ENCODE measurements around the gene SCYL1.
A peak's percentile ranks its signal among the peaks of the same experiment; 100 is the strongest.

SCYL1 gene

DNA sequence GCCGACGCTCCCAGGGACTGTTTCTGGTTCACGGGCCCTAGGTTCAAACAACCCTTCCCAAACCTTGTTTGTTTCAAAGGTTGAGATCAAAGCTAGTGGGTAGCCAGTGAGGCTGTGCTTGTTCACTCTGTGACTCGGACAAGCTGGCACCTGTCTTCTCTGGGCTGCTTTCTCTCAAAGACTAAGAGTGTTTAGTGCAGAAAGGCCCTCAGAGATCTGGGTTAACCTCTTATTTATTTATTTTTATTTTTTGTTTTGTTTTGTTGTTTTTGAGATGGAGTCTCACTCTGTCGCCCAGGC, 39.0 kb upstream of the SCYL1 start:
- H3K27ac ChIP-seq, result peak overlapping the region; percentile 98
- no peak for TF ChIP-seq ZFX (IDR thresholded peaks at IDR 0.05; ENCODE audit: borderline replicate concordance)
- TF ChIP-seq, protein P1, sequence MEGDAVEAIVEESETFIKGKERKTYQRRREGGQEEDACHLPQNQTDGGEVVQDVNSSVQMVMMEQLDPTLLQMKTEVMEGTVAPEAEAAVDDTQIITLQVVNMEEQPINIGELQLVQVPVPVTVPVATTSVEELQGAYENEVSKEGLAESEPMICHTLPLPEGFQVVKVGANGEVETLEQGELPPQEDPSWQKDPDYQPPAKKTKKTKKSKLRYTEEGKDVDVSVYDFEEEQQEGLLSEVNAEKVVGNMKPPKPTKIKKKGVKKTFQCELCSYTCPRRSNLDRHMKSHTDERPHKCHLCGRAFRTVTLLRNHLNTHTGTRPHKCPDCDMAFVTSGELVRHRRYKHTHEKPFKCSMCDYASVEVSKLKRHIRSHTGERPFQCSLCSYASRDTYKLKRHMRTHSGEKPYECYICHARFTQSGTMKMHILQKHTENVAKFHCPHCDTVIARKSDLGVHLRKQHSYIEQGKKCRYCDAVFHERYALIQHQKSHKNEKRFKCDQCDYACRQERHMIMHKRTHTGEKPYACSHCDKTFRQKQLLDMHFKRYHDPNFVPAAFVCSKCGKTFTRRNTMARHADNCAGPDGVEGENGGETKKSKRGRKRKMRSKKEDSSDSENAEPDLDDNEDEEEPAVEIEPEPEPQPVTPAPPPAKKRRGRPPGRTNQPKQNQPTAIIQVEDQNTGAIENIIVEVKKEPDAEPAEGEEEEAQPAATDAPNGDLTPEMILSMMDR (IDR thresholded peaks at IDR 0.05), result no peak

DNA sequence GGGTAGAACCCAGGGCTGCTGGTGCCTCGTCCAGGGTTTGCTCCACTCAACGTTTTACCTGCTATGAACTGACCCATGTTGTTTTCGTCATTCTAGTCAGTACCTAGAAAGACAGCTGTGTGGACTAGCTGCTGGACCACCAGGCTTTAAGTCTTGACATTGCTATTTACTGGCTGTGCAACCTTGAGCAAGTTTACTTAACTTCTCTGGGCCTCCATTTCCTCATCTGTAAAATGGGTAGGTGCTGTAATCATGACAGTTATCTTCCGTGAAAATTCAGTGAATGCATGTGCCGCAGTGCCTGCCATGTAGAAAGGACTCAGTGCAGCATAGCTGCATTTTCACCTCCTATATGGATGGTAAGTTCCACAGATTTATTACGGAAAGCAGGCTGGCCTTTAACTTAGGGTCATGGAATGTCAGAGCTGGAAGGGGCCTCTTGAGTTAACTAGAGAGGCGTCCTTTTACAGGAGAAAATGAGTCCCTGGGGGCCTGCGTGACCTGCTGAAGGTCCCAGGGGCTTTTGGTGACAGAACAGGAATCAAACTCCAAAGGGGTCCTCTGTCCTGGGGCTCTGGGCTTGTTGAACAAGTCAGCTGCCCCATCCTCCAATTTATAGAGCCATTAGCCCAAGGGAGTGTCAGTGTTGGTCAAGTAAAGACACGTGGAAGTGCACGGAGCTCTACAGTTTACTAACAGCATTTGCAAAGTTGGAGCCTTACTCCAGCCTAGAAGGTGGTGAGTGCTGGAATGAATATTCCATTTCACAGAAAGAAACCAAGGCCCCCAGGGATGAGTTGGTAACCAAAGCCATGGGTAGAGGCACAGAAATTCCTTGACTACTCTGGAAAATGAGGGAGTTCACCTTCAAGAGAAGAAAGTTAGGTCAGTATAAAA, 38.1 kb upstream of the SCYL1 start:
- TF ChIP-seq, protein P1 (IDR thresholded peaks at IDR 0.05), result no peak
- no peak for TF ChIP-seq ZFX (IDR thresholded peaks at IDR 0.05; ENCODE audit: borderline replicate concordance)
- H3K27ac ChIP-seq, result peak overlapping the region; percentile 98

DNA sequence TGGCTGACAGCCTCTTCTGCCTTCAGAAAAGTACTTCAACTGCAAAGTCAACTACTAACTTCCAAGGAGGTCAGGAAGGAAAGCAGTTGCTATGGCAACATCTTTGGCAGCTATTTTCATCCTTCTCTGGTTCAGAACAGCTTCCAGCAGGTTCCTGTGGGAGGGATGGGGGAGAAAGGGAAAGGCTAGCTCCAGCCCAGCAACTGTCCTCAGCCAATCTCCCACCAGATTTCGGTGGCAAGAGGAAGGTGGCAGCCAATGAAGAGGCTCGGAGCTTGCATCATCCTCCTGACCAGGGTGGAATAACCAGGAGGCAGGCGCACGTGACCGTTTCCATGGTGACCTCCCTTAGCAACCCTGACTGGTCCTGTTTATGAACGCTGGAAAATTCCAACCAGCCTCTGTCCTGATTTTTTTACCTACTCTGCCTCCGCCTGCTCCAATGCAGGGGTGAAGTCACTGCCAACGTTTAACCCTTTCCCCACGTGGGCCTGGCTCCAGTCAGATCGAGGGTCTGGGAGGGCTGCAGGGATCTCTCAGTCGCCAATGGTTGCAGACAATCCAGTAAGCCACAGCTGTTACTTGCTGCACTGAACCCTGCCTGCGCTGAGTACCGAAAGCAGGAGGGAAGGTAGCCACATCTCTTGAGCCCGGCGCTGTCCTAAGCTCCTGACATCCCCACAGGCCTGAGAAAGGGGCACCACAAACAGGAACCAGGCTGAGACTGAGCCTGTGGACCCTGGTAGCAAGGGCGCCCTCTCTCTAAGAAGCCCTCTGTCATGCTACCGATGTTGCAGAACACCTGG, 37.2 kb upstream of the SCYL1 start:
- TF ChIP-seq ZFX (IDR thresholded peaks at IDR 0.05; ENCODE audit: borderline replicate concordance), result no peak
- TF ChIP-seq, protein P1 (IDR thresholded peaks at IDR 0.05), result peak; percentile 16; the same call in 1 of the 2 replicates
- H3K27ac ChIP-seq, result peak overlapping the region; percentile 98

DNA sequence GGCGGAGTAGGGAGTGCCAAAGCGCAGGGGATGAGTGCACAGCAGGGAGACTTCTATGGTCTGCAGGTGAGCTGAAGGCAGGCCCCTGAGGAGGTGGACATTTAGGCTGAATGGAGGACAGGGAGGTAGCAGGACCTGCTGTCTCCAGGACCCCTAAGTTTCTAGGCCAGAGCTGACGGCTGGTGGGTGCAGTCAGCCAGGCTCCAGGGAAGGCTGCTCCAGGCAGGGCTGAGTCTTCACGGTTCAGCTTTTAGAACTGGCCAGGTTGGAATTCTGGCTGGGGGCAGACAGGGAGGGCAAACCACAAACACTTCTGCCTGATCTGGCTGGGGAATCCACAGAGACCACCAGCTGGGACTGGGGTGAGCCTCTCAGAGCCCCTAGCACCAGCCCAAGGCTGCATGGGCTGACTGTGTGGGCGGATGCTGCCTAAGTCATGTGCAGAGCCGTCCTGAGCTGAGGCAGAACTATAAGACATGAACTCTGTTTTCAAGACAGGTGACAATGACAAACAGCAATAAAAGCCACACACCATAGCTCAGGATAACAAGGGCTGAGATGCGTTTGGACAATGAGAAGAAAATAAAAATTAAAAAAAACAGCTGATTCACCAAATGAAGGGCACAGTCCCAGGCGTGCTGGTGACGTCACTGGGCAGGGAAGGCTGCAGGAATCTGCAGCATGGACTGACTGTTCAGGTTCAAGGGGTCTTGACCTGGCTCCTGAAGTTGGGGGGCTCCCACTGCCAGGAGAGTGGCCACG, 36.4 kb upstream of the SCYL1 start:
- peak overlapping the region; percentile 98 for H3K27ac ChIP-seq
- no peak for TF ChIP-seq ZFX (IDR thresholded peaks at IDR 0.05; ENCODE audit: borderline replicate concordance)
- TF ChIP-seq, protein P1 (IDR thresholded peaks at IDR 0.05), result no peak

DNA sequence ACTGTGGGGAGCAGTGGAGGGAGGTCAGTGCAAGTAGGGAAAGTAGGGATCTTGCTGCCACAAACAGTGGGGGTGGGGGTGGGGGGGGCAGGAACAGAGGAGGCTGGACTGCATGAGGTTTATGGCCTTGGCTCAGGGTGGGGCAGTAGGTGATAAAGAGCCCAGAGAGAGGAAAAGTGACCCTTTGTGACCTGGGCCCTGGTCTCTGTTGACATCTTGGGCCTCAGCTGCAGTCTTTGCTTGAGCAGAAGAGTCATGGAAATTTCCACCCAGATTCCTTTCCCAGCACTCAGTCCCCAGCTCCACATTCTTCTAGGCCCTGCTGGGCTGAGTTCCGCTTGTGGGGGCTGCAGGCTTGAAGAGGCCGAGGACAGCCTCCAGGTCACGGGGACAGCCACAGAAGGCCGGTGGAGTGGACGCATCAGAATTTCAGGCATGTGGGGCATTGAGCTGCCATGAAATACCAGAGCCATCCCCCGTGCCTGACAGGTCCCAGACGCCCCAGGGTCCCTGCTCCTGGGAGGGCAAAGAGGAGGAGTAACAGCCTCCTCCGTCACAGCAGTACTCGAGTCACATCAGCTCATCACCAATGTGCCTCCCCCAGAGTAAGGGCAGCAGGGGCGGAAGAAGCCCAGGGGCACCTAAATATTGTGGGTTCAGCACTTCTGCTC, 35.7 kb upstream of the SCYL1 start:
- peak overlapping the region; percentile 98 for H3K27ac ChIP-seq
- TF ChIP-seq ZFX (IDR thresholded peaks at IDR 0.05; ENCODE audit: borderline replicate concordance), result no peak
- TF ChIP-seq, protein P1 (IDR thresholded peaks at IDR 0.05), result no peak

DNA sequence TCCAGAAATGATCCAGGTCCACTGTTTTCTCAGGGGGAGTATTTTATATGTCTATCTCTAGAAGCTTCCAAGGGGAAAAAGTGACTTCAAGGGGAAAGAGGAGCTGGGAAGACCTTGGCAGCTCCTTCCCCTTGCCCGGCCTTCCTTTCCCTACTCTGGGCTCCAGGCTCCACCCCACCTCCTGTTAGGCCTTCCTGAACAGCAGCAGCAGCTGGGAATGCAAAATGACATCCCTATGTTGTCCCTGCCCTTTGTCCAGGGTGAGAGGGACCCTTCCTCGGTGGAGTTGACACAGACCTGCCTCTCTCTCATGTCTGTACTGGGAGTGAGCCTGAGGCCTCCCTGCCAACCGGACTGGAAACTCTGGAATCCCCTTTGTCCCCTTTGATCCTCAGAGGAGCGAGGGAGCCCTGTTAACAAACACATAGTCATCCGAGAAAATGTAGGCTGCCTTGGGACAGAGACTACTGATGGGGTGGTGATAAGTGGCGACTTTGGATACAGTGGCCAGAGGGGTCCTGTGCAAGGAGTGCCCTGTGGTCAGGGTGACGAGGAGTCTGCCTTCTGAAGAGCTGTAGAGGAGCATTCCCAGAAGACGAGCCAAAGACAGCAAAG, 35.1 kb upstream of the SCYL1 start:
- H3K27ac ChIP-seq, result peak overlapping the region; percentile 98
- TF ChIP-seq, protein P1 (IDR thresholded peaks at IDR 0.05), result no peak
- TF ChIP-seq ZFX (IDR thresholded peaks at IDR 0.05; ENCODE audit: borderline replicate concordance), result no peak

Measured in 22Rv1 (cell line).